HepG2 (cell line): ENCODE measurements around the gene TMUB1. TPM values are rescaled to one million over a fixed set of nuclear protein-coding genes. Genes with fewer than 3 reads are reported as not detected.
A peak's percentile ranks its signal among the peaks of the same experiment; 100 is the strongest.

Source experiments
- ARID2 ChIP-seq: sonication (generic); formaldehyde crosslinking; IDR thresholded peaks from 2 replicates; pipeline ENCODE4 v1.8.1; 2022; ENCODE audit warnings: mild to moderate bottlenecking, missing genetic modification reagents, borderline replicate concordance
- CC2D1A ChIP-seq: sonication (generic); formaldehyde crosslinking; IDR thresholded peaks from 2 replicates; pipeline ENCODE4 v1.8.1; 2023; ENCODE audit warnings: mild to moderate bottlenecking, missing genetic modification reagents
- CEBPB ChIP-seq: IDR thresholded peaks from 2 replicates; pipeline ENCODE4 v1.6.1; 2011; ENCODE audit warnings: low read depth, low read length, improper control_type of control experiment, borderline replicate concordance
- FOXJ3 ChIP-seq: sonication (generic); formaldehyde crosslinking; IDR thresholded peaks from 2 replicates; pipeline ENCODE4 v1.4.0; 2020; ENCODE audit warnings: missing genetic modification reagents, mild to moderate bottlenecking, borderline replicate concordance
- MTF2 ChIP-seq: sonication (generic); formaldehyde crosslinking; IDR thresholded peaks from 2 replicates; pipeline ENCODE4 v1.5.0; 2020; ENCODE audit warnings: missing genetic modification reagents, borderline replicate concordance
- ONECUT2 ChIP-seq: sonication (generic); formaldehyde crosslinking; IDR thresholded peaks from 2 replicates; pipeline ENCODE4 v1.4.0; 2020; ENCODE audit warnings: missing genetic modification reagents
- RNF219 ChIP-seq: sonication (generic); formaldehyde crosslinking; IDR thresholded peaks from 2 replicates; pipeline ENCODE4 v1.5.0; 2020; ENCODE audit warnings: mild to moderate bottlenecking, missing genetic modification reagents
- SALL1 ChIP-seq: sonication (generic); formaldehyde crosslinking; IDR thresholded peaks from 2 replicates; pipeline ENCODE4 v1.8.0; 2022; ENCODE audit warnings: mild to moderate bottlenecking, missing genetic modification reagents
- SETDB1 ChIP-seq: sonication (generic); formaldehyde crosslinking; IDR thresholded peaks from 2 replicates; pipeline ENCODE4 v1.5.1; 2020; ENCODE audit warnings: missing genetic modification reagents, mild to moderate bottlenecking, borderline replicate concordance
- SIX1 ChIP-seq: sonication (generic); formaldehyde crosslinking; IDR thresholded peaks from 2 replicates; pipeline ENCODE4 v1.4.0; 2020; ENCODE audit warnings: missing genetic modification reagents, borderline replicate concordance
- TBP ChIP-seq: sonication (generic); formaldehyde crosslinking; IDR thresholded peaks from 2 replicates; pipeline ENCODE4 v1.5.0; 2020; ENCODE audit warnings: missing genetic modification reagents
- ZBTB25 ChIP-seq: IDR thresholded peaks from 2 replicates; pipeline ENCODE4 v1.6.1; 2018; ENCODE audit warnings: missing genetic modification reagents
- ZBTB7A ChIP-seq: sonication (generic); formaldehyde crosslinking; IDR thresholded peaks from 2 replicates; pipeline ENCODE4 v1.8.0; 2022; ENCODE audit warnings: mild to moderate bottlenecking, missing genetic modification reagents
- ZC3H4 ChIP-seq: sonication (generic); formaldehyde crosslinking; IDR thresholded peaks from 2 replicates; pipeline ENCODE4 v1.4.0; 2020; ENCODE audit warnings: missing genetic modification reagents, borderline replicate concordance
- ZFP90 ChIP-seq: sonication (generic); formaldehyde crosslinking; IDR thresholded peaks from 2 replicates; pipeline ENCODE4 v1.8.0; 2022; ENCODE audit warnings: missing genetic modification reagents, mild to moderate bottlenecking, inconsistent platforms, borderline replicate concordance
- ZFY ChIP-seq: sonication (generic); formaldehyde crosslinking; IDR thresholded peaks from 2 replicates; pipeline ENCODE4 v1.4.0; 2020; ENCODE audit warnings: missing genetic modification reagents
- ZMAT5 ChIP-seq: sonication (generic); formaldehyde crosslinking; IDR thresholded peaks from 2 replicates; pipeline ENCODE4 v1.5.0; 2020; ENCODE audit warnings: mild to moderate bottlenecking, low read depth, missing genetic modification reagents, borderline replicate concordance
- ZNF160 ChIP-seq: sonication (generic); formaldehyde crosslinking; IDR thresholded peaks from 2 replicates; pipeline ENCODE4 v1.8.0; 2022; ENCODE audit warnings: mild to moderate bottlenecking, inconsistent platforms, missing genetic modification reagents
- ZNF274 ChIP-seq: sonication (generic); formaldehyde crosslinking; IDR thresholded peaks from 2 replicates; pipeline ENCODE4 v1.5.1; 2020; ENCODE audit warnings: mild to moderate bottlenecking, missing genetic modification reagents
- ZNF329 ChIP-seq: sonication (generic); formaldehyde crosslinking; IDR thresholded peaks from 2 replicates; pipeline ENCODE4 v1.9.0; 2021; ENCODE audit warnings: low read depth, mild to moderate bottlenecking, missing genetic modification reagents
- ZNF7 ChIP-seq: IDR thresholded peaks from 2 replicates; pipeline ENCODE4 v1.6.1; 2016; ENCODE audit warnings: missing biosample characterization, missing genetic modification reagents
- ZNF710 ChIP-seq: sonication (generic); formaldehyde crosslinking; IDR thresholded peaks from 2 replicates; pipeline ENCODE4 v1.5.0; 2020; ENCODE audit warnings: mild to moderate bottlenecking, missing genetic modification reagents, borderline replicate concordance
- ZNF784 ChIP-seq: sonication (generic); formaldehyde crosslinking; IDR thresholded peaks from 2 replicates; pipeline ENCODE4 v1.5.1; 2020; ENCODE audit warnings: missing genetic modification reagents, mild to moderate bottlenecking, borderline replicate concordance
- polyA plus RNA-seq, 8 experiments: library from polyadenylated mRNA; depleted of rRNA in 3 of 8; stranded (reverse) in 7 of 8; unstranded in 1 of 8; fragments of >200 nt; fragmentation: Illumina TruSeq in 4 of 8; extraction: Trizol in 4 of 8; gene quantifications; 2 replicates each; pipeline versions ENCODE4 v1.2.1 to v1.2.3, GENCODE V29; 2011 to 2016; ENCODE audit warnings: low read depth in 4 of 8, missing spikeins in 1 of 8, mixed read lengths in 1 of 8; ENCODE audit not compliant: insufficient read depth in 1 of 8
- total RNA-seq, 5 experiments: library from RNA; depleted of rRNA; stranded (reverse); fragments of >200 nt; fragmentation: Illumina TruSeq; extraction: Trizol; gene quantifications; 2 replicates each; pipeline ENCODE4 v1.2.3, GENCODE V29; 2016; ENCODE audit warnings: low read depth in 1 of 5

Gene TMUB1
- total and polyA plus RNA-seq, 2 of the 13 experiments (the other 11 are each of a cell fraction or from before 2014, with no cell fraction given), result 44.8 to 51.6 TPM

GRCh38 chr7:151062399-151063211, 20.7 kb downstream of the TMUB1 start (continued):
- no peak for TF ChIP-seq ONECUT2 (CRISPR knock-in tag)
- no peak for TF ChIP-seq ZNF7 (CRISPR knock-in tag)
- TF ChIP-seq ZBTB7A, result peak; percentile 95
- TF ChIP-seq ZNF274 (CRISPR knock-in tag), result no peak
- no peak for TF ChIP-seq RNF219 (CRISPR knock-in tag)
- TF ChIP-seq ZFP90 (CRISPR knock-in tag), result 0 out of 2 replicates have a peak, but pooled peaks have one; percentile 20
- TF ChIP-seq SALL1 (CRISPR knock-in tag), result peak; percentile 75
- no peak for TF ChIP-seq ZNF160 (CRISPR knock-in tag)
- TF ChIP-seq ARID2 (CRISPR knock-in tag), result no peak
- no peak for TF ChIP-seq CEBPB
- TF ChIP-seq TBP (CRISPR knock-in tag), result no peak
- no peak for TF ChIP-seq MTF2
- no peak for TF ChIP-seq SETDB1 (CRISPR knock-in tag)
- TF ChIP-seq ZFY (CRISPR knock-in tag), result peak; percentile 68
- TF ChIP-seq ZNF329 (CRISPR knock-in tag), result no peak
- peak; percentile 69; the same call in 1 of the 2 replicates for TF ChIP-seq ZNF784 (CRISPR knock-in tag)
- no peak for TF ChIP-seq CC2D1A (CRISPR knock-in tag)
- TF ChIP-seq ZBTB25 (CRISPR knock-in tag), result peak; percentile 37; the same call in 1 of the 2 replicates
- no peak for TF ChIP-seq ZC3H4
- TF ChIP-seq FOXJ3 (CRISPR knock-in tag), result peak; percentile 20; the same call in 1 of the 2 replicates
- 0 out of 2 replicates have a peak, but pooled peaks have one; percentile 20 for TF ChIP-seq SIX1
- peak; percentile 66 for TF ChIP-seq ZNF710 (CRISPR knock-in tag)
- no peak for TF ChIP-seq ZMAT5
